SKM-1 (cell line): ENCODE results near the gene MTHFD2.

ENCODE experiments used
- DNase-seq: peaks from one replicate; lab custom pipeline; 2025; ENCODE audit not compliant: unreplicated experiment; lab: John Stamatoyannopoulos, UW

Gene MTHFD2

GRCh38 chr2:74260495-74260894 is 62.1 kb downstream of the MTHFD2 start:
- DNase-seq = no peak

- no peak for DNase-seq
Observed at GRCh38 chr2:74261204-74261864, 62.9 kb downstream of the MTHFD2 start.

GRCh38 chr2:74262681-74263080 is 64.3 kb downstream of the MTHFD2 start:
- no peak for DNase-seq

- DNase-seq = no peak
Observed at GRCh38 chr2:74264281-74264680, 65.9 kb downstream of the MTHFD2 start.

- DNase-seq = no peak
Observed at GRCh38 chr2:74267068-74267467, 68.7 kb downstream of the MTHFD2 start.
